OCI-LY1 (cell line): ENCODE measurements around the gene CPNE7.

Experiments used
- H2AFZ ChIP-seq: fragments of 200-600 bp; sonication (generic), shearing (Covaris generic); 2 replicates; pipeline ENCODE4 v1.6.0; 2014; ENCODE audit warnings: antibody characterized with exemption, mild to moderate bottlenecking, low read length
- H3F3A ChIP-seq: fragments of 200-600 bp; sonication (generic), shearing (Covaris generic); 2 replicates; pipeline ENCODE4 v1.6.0; 2014; ENCODE audit warnings: mild to moderate bottlenecking, antibody characterized with exemption, low read length, moderate library complexity; ENCODE audit not compliant: insufficient read depth
- H3K27ac ChIP-seq: fragments of 200-600 bp; sonication (generic); 2 replicates; pipeline ENCODE4 v1.5.1; 2014; ENCODE audit warnings: low read length, mixed run types, mild to moderate bottlenecking, low read depth; ENCODE audit not compliant: poor library complexity, severe bottlenecking
- H3K27me3 ChIP-seq: fragments of 200-600 bp; sonication (generic); 2 replicates; pipeline ENCODE4 v1.6.0; 2014; ENCODE audit warnings: antibody characterized with exemption, mild to moderate bottlenecking, low read length, moderate library complexity; ENCODE audit not compliant: insufficient read depth
- H3K36me3 ChIP-seq: fragments of 200-600 bp; sonication (generic); 2 replicates; pipeline ENCODE4 v1.6.1; 2014; ENCODE audit warnings: mild to moderate bottlenecking, antibody characterized with exemption, low read length, moderate library complexity, mixed read lengths; ENCODE audit not compliant: insufficient read depth
- H3K4me1 ChIP-seq: fragments of 200-600 bp; sonication (generic); 2 replicates; pipeline ENCODE4 v1.5.1; 2014; ENCODE audit warnings: mild to moderate bottlenecking, low read length, moderate library complexity; ENCODE audit not compliant: insufficient read depth, severe bottlenecking
- H3K4me2 ChIP-seq: fragments of 200-600 bp; sonication (generic), shearing (Covaris generic); 2 replicates; pipeline ENCODE4 v1.6.1; 2014; ENCODE audit warnings: low read length
- H3K4me3 ChIP-seq: fragments of 200-600 bp; sonication (generic); 2 replicates; pipeline ENCODE4 v1.5.1; 2014; ENCODE audit warnings: low read length, low read depth, mild to moderate bottlenecking, mixed read lengths; ENCODE audit not compliant: poor library complexity, severe bottlenecking
- H3K79me2 ChIP-seq: fragments of 200-600 bp; shearing (Covaris generic); 2 replicates; pipeline ENCODE4 v1.6.1; 2016; ENCODE audit warnings: mixed run types, low read length, mixed read lengths; ENCODE audit not compliant: insufficient read depth
- H3K9ac ChIP-seq: fragments of 200-600 bp; sonication (generic), shearing (Covaris generic); 2 replicates; pipeline ENCODE4 v1.6.1; 2014; ENCODE audit warnings: mild to moderate bottlenecking, low read length, mixed read lengths
- H3K9me2 ChIP-seq: fragments of 200-600 bp; sonication (generic), shearing (Covaris generic); 2 replicates; pipeline ENCODE4 v1.6.1; 2014; ENCODE audit warnings: low read depth, mild to moderate bottlenecking, low read length, mixed read lengths
- H3K9me3 ChIP-seq: fragments of 200-600 bp; shearing (Covaris generic); 2 replicates; pipeline ENCODE4 v1.6.1; 2014; ENCODE audit warnings: low read length, mixed read lengths
- H4K20me1 ChIP-seq: fragments of 200-600 bp; sonication (generic), shearing (Covaris generic); 2 replicates; pipeline ENCODE4 v1.6.0; 2016; ENCODE audit warnings: mild to moderate bottlenecking, low read length; ENCODE audit not compliant: insufficient read depth
- CTCF ChIP-seq: fragments of 200-600 bp; sonication (generic), shearing (Covaris generic); IDR thresholded peaks from 2 replicates; pipeline ENCODE4 v1.5.1; 2017; ENCODE audit warnings: mild to moderate bottlenecking, antibody characterized with exemption, low read length, moderate library complexity, mixed read lengths
- EZH2 ChIP-seq: fragments of 200-600 bp; sonication (generic), shearing (Covaris generic); IDR thresholded peaks from 2 replicates; pipeline ENCODE4 v1.8.0; 2017; ENCODE audit warnings: borderline replicate concordance, mixed run types, mild to moderate bottlenecking, antibody characterized with exemption, low read length, moderate library complexity, mixed read lengths

The CPNE7 gene

GRCh38 chr16:89613954-89614459 is 38.4 kb downstream of the CPNE7 start:
- Histone ChIP-seq H3K9me2 (no peaks in the 10 kb centered on the region), H2AFZ (no peak overlapping the region), H3K4me3 (no peak overlapping the region), H3F3A (no peaks in the 10 kb centered on the region), H3K27me3 (peaks cover 4% of the 10 kb centered on the region; the same call in 1 of the 2 replicates), H3K4me2 (no peak overlapping the region), H3K79me2 (no peaks in the 10 kb centered on the region), H4K20me1 (no peaks in the 10 kb centered on the region), H3K27ac (no peak overlapping the region), H3K36me3 (no peaks in the 10 kb centered on the region), H3K9ac (no peak overlapping the region), H3K4me1 (peaks cover 7% of the 10 kb centered on the region), H3K9me3 (no peaks in the 10 kb centered on the region)
- TF ChIP-seq EZH2 (no peak), CTCF (no peak)

GRCh38 chr16:89615176-89615575 is 39.6 kb downstream of the CPNE7 start:
- no peak overlapping the region for H3K27ac ChIP-seq
- H3K4me1 ChIP-seq, result peaks cover 7% of the 10 kb centered on the region
- no peak overlapping the region for H3K9ac ChIP-seq
- peaks cover 4% of the 10 kb centered on the region; the same call in 1 of the 2 replicates for H3K27me3 ChIP-seq
- no peaks in the 10 kb centered on the region for H4K20me1 ChIP-seq
- H3K4me3 ChIP-seq, result no peak overlapping the region
- TF ChIP-seq CTCF, result no peak
- TF ChIP-seq EZH2, result no peak
- H2AFZ ChIP-seq, result no peak overlapping the region
- no peaks in the 10 kb centered on the region for H3K36me3 ChIP-seq
- H3K4me2 ChIP-seq, result no peak overlapping the region
- no peaks in the 10 kb centered on the region for H3K9me3 ChIP-seq
- no peaks in the 10 kb centered on the region for H3K79me2 ChIP-seq
- H3K9me2 ChIP-seq, result no peaks in the 10 kb centered on the region
- no peaks in the 10 kb centered on the region for H3F3A ChIP-seq

- Histone ChIP-seq H3K9me3 (no peaks in the 10 kb centered on the region), H3K4me2 (no peak overlapping the region), H3K9ac (no peak overlapping the region), H3F3A (no peaks in the 10 kb centered on the region), H3K36me3 (no peaks in the 10 kb centered on the region), H3K9me2 (no peaks in the 10 kb centered on the region), H3K79me2 (no peaks in the 10 kb centered on the region), H3K4me1 (peaks cover 7% of the 10 kb centered on the region), H3K27me3 (peaks cover 4% of the 10 kb centered on the region; the same call in 1 of the 2 replicates), H3K4me3 (no peak overlapping the region), H4K20me1 (no peaks in the 10 kb centered on the region), H2AFZ (no peak overlapping the region), H3K27ac (no peak overlapping the region)
- TF ChIP-seq EZH2, result no peak
- TF ChIP-seq CTCF, result peak; percentile 66
These were observed 40.1 kb downstream of the CPNE7 start for GRCh38 chr16:89615596-89616090.
